Activated CD8-positive, alpha-beta T cell treated with anti-CD3 and anti-CD28 coated beads, Interleukin-2, amount 10 ng/mL, durations not matched to agents 7 days and 5 days (primary cell): Measurements from ENCODE around the gene UBE2U. TPM values are rescaled to one million over a fixed set of nuclear protein-coding genes. Genes with fewer than 3 reads are reported as not detected.

Experiments used
- ATAC-seq: fragments of 150-1000 bp; cut with Tn5 transposase; one replicate; pipeline ENCODE4 v1.10.0; 2021; ENCODE audit warnings: moderate library complexity
- CTCF ChIA-PET: fragments of 350-600 bp; sonication (Branson Sonifier 250); formaldehyde crosslinking; loops from one replicate; lab custom pipeline; 2021; ENCODE audit warnings: antibody characterized with exemption; lab: Charles Lee
- POLR2A ChIA-PET: fragments of 350-600 bp; sonication (Branson Sonifier 250); formaldehyde crosslinking; loops from one replicate; lab custom pipeline; 2021; ENCODE audit warnings: antibody characterized with exemption; lab: Charles Lee
- DNase-seq: peaks from one replicate; pipeline ENCODE4 v3.0.0-alpha.2; 2020
- H3K27ac Mint-ChIP-seq: one replicate; pipeline ENCODE4 v1.8.0; 2021; ENCODE audit warnings: mild to moderate bottlenecking, mixed read lengths
- H3K27me3 Mint-ChIP-seq: one replicate; pipeline ENCODE4 v1.8.0; 2021; ENCODE audit warnings: low read depth, mixed read lengths
- H3K36me3 Mint-ChIP-seq: one replicate; pipeline ENCODE4 v1.8.0; 2021; ENCODE audit warnings: low read depth, mixed read lengths
- H3K4me1 Mint-ChIP-seq: one replicate; pipeline ENCODE4 v1.8.0; 2021; ENCODE audit warnings: low read depth, mixed read lengths
- H3K4me3 Mint-ChIP-seq: one replicate; pipeline ENCODE4 v1.8.0; 2021; ENCODE audit warnings: mild to moderate bottlenecking, mixed read lengths
- H3K9me3 Mint-ChIP-seq: one replicate; pipeline ENCODE4 v1.8.0; 2022; ENCODE audit warnings: mixed read lengths; ENCODE audit not compliant: insufficient read depth
- total RNA-seq, 2 experiments: library from RNA; stranded (reverse); gene quantifications; one replicate each; pipeline ENCODE4 v1.2.3, GENCODE V29; 2021

The UBE2U gene
- total RNA-seq, 2 experiments from 2014 or later: not detected

- Mint-ChIP-seq H3K9me3 (no peaks in the 10 kb centered on the region), H3K4me3 (no peak overlapping the region), H3K4me1 (no peaks in the 10 kb centered on the region), H3K27ac (no peak overlapping the region), H3K27me3 (peaks cover 4% of the 10 kb centered on the region), H3K36me3 (no peaks in the 10 kb centered on the region)
- CTCF ChIA-PET: no interaction called here
- POLR2A ChIA-PET: no interaction called here
- DNase-seq: no peak
- ATAC-seq: no peak
Observed at GRCh38 chr1:64295561-64295960, 92.1 kb downstream of the UBE2U start.

GRCh38 chr1:64296459-64296858 is 93.0 kb downstream of the UBE2U start:
- no peak for ATAC-seq
- H3K27ac Mint-ChIP-seq: no peak overlapping the region
- H3K4me3 Mint-ChIP-seq: no peak overlapping the region
- CTCF ChIA-PET: no interaction called here
- DNase-seq: no peak
- no peaks in the 10 kb centered on the region for H3K27me3 Mint-ChIP-seq
- H3K9me3 Mint-ChIP-seq: no peaks in the 10 kb centered on the region
- H3K4me1 Mint-ChIP-seq: no peaks in the 10 kb centered on the region
- H3K36me3 Mint-ChIP-seq: no peaks in the 10 kb centered on the region
- POLR2A ChIA-PET: no interaction called here

- no peaks in the 10 kb centered on the region for H3K9me3 Mint-ChIP-seq
- H3K27me3 Mint-ChIP-seq: no peaks in the 10 kb centered on the region
- no peak overlapping the region for H3K27ac Mint-ChIP-seq
- no peak overlapping the region for H3K4me3 Mint-ChIP-seq
- ChIA-PET CTCF (no interaction called here), POLR2A (no interaction called here)
- ATAC-seq (no peak), DNase-seq (no peak)
- H3K36me3 Mint-ChIP-seq: no peaks in the 10 kb centered on the region
- H3K4me1 Mint-ChIP-seq: no peaks in the 10 kb centered on the region
Observed at GRCh38 chr1:64302194-64302593, 98.8 kb downstream of the UBE2U start.

GRCh38 chr1:64302971-64303370 is 99.5 kb downstream of the UBE2U start:
- H3K9me3 Mint-ChIP-seq: no peaks in the 10 kb centered on the region
- ATAC-seq (no peak), DNase-seq (no peak)
- no peak overlapping the region for H3K27ac Mint-ChIP-seq
- no peak overlapping the region for H3K4me3 Mint-ChIP-seq
- ChIA-PET CTCF (no interaction called here), POLR2A (no interaction called here)
- H3K4me1 Mint-ChIP-seq: no peaks in the 10 kb centered on the region
- H3K36me3 Mint-ChIP-seq: no peaks in the 10 kb centered on the region
- H3K27me3 Mint-ChIP-seq: no peaks in the 10 kb centered on the region

- Mint-ChIP-seq H3K9me3 (no peaks in the 10 kb centered on the region), H3K4me1 (no peaks in the 10 kb centered on the region), H3K27me3 (no peaks in the 10 kb centered on the region), H3K27ac (no peak overlapping the region), H3K36me3 (no peaks in the 10 kb centered on the region), H3K4me3 (no peak overlapping the region)
- ATAC-seq: no peak
- no peak for DNase-seq
- POLR2A ChIA-PET: no interaction called here
- CTCF ChIA-PET: no interaction called here
Observed at GRCh38 chr1:64304823-64305222, 101.4 kb downstream of the UBE2U start.

GRCh38 chr1:64308866-64309265 is 105.4 kb downstream of the UBE2U start:
- Mint-ChIP-seq H3K4me3 (no peak overlapping the region), H3K27me3 (peaks cover 2% of the 10 kb centered on the region), H3K36me3 (no peaks in the 10 kb centered on the region), H3K27ac (no peak overlapping the region), H3K4me1 (no peaks in the 10 kb centered on the region), H3K9me3 (no peaks in the 10 kb centered on the region)
- DNase-seq (no peak), ATAC-seq (no peak)
- POLR2A ChIA-PET: no interaction called here
- CTCF ChIA-PET: no interaction called here

- no peak overlapping the region for H3K4me3 Mint-ChIP-seq
- H3K9me3 Mint-ChIP-seq: no peaks in the 10 kb centered on the region
- no peaks in the 10 kb centered on the region for H3K36me3 Mint-ChIP-seq
- ChIA-PET CTCF (no interaction called here), POLR2A (no interaction called here)
- DNase-seq (no peak), ATAC-seq (no peak)
- peaks cover 2% of the 10 kb centered on the region for H3K27me3 Mint-ChIP-seq
- H3K27ac Mint-ChIP-seq: no peak overlapping the region
- H3K4me1 Mint-ChIP-seq: no peaks in the 10 kb centered on the region
Observed at GRCh38 chr1:64309431-64309831, 106.0 kb downstream of the UBE2U start.

- H3K27ac Mint-ChIP-seq: no peak overlapping the region
- DNase-seq (no peak), ATAC-seq (no peak)
- no peaks in the 10 kb centered on the region for H3K36me3 Mint-ChIP-seq
- H3K9me3 Mint-ChIP-seq: no peaks in the 10 kb centered on the region
- no peak overlapping the region for H3K4me3 Mint-ChIP-seq
- H3K27me3 Mint-ChIP-seq: peaks cover 2% of the 10 kb centered on the region
- ChIA-PET POLR2A (no interaction called here), CTCF (no interaction called here)
- no peaks in the 10 kb centered on the region for H3K4me1 Mint-ChIP-seq
Observed at GRCh38 chr1:64310760-64311159, 107.3 kb downstream of the UBE2U start.

GRCh38 chr1:64312431-64312830 is 109.0 kb downstream of the UBE2U start:
- H3K27me3 Mint-ChIP-seq: peaks cover 2% of the 10 kb centered on the region
- CTCF ChIA-PET: no interaction called here

GRCh38 chr1:64315402-64315801 is 112.0 kb downstream of the UBE2U start:
- DNase-seq (no peak), ATAC-seq (no peak)
- Mint-ChIP-seq H3K4me3 (no peak overlapping the region), H3K36me3 (no peaks in the 10 kb centered on the region), H3K4me1 (no peaks in the 10 kb centered on the region), H3K27ac (no peak overlapping the region), H3K27me3 (peaks cover 5% of the 10 kb centered on the region), H3K9me3 (no peaks in the 10 kb centered on the region)
- ChIA-PET POLR2A (no interaction called here), CTCF (no interaction called here)

More at GRCh38 chr1:64312431-64312830, 109.0 kb downstream of the UBE2U start:
- POLR2A ChIA-PET: no interaction called here
- no peak overlapping the region for H3K4me3 Mint-ChIP-seq
- ATAC-seq (no peak), DNase-seq (no peak)
- H3K9me3 Mint-ChIP-seq: no peaks in the 10 kb centered on the region
- no peaks in the 10 kb centered on the region for H3K36me3 Mint-ChIP-seq
- no peaks in the 10 kb centered on the region for H3K4me1 Mint-ChIP-seq
- no peak overlapping the region for H3K27ac Mint-ChIP-seq
